HPDE6-E6E7 (cell line): ENCODE data around the gene SLC4A8.
A peak's percentile ranks its signal among the peaks of the same experiment; 100 is the strongest.

Source experiments
- DNase-seq: peaks from one replicate; pipeline ENCODE4 v3.0.0; 2011; ENCODE audit warnings: missing footprints; ENCODE audit errors: extremely low spot score

SLC4A8 gene

GRCh38 chr12:51395283-51396230, 29.1 kb upstream of the SLC4A8 start:
- DNase-seq = no peak

- DNase-seq = no peak
These were observed 27.0 kb upstream of the SLC4A8 start for GRCh38 chr12:51397670-51398069.

GRCh38 chr12:51399891-51400290, 24.7 kb upstream of the SLC4A8 start:
- DNase-seq = no peak

GRCh38 chr12:51401020-51401419, 23.6 kb upstream of the SLC4A8 start:
- no peak for DNase-seq

- no peak for DNase-seq
These were observed 23.1 kb upstream of the SLC4A8 start for GRCh38 chr12:51401486-51401885.

GRCh38 chr12:51401900-51402299, 22.7 kb upstream of the SLC4A8 start:
- no peak for DNase-seq

- DNase-seq = no peak
These were observed 21.5 kb upstream of the SLC4A8 start for GRCh38 chr12:51403159-51403558.

GRCh38 chr12:51403681-51404136, 20.9 kb upstream of the SLC4A8 start:
- DNase-seq = no peak

- DNase-seq = no peak
These were observed 20.0 kb upstream of the SLC4A8 start for GRCh38 chr12:51404627-51405026.

GRCh38 chr12:51405801-51406207, 18.8 kb upstream of the SLC4A8 start:
- DNase-seq = no peak

GRCh38 chr12:51406290-51406689, 18.3 kb upstream of the SLC4A8 start:
- DNase-seq = no peak

- DNase-seq = no peak
These were observed 17.8 kb upstream of the SLC4A8 start for GRCh38 chr12:51406859-51407258.

GRCh38 chr12:51407604-51408003, 17.0 kb upstream of the SLC4A8 start:
- DNase-seq = no peak

- no peak for DNase-seq
These were observed 14.8 kb upstream of the SLC4A8 start for GRCh38 chr12:51409846-51410245.

GRCh38 chr12:51413149-51413548, 11.5 kb upstream of the SLC4A8 start:
- DNase-seq = no peak

- DNase-seq = no peak
These were observed 10.8 kb upstream of the SLC4A8 start for GRCh38 chr12:51413791-51414190.

- DNase-seq = no peak
These were observed 8.7 kb upstream of the SLC4A8 start for GRCh38 chr12:51415931-51416330.

- no peak for DNase-seq
These were observed 6.8 kb upstream of the SLC4A8 start for GRCh38 chr12:51417826-51418225.

- no peak for DNase-seq
These were observed 5.0 kb upstream of the SLC4A8 start for GRCh38 chr12:51419425-51420193.

- peak; percentile 44 for DNase-seq
These were observed 3.3 kb upstream of the SLC4A8 start for GRCh38 chr12:51421266-51421884.

- no peak for DNase-seq
These were observed 453 bp upstream of the SLC4A8 start for GRCh38 chr12:51424094-51424661.

GRCh38 chr12:51428256-51428655, 3.6 kb downstream of the SLC4A8 start:
- no peak for DNase-seq
